Breast epithelium (tissue), 4 donors: ENCODE data around the gene HPS1. TPM values are rescaled to one million over a fixed set of nuclear protein-coding genes. Genes with fewer than 3 reads are reported as not detected.

ENCODE experiments used
- DNase-seq, 2 donors: peaks; one replicate each; pipeline ENCODE4 v3.0.0-alpha.2; 2019; ENCODE audit warnings: low spot score in 2 of 2
- H3K27ac ChIP-seq, 2 donors: fragments of 200-600 bp; sonication (generic) in 1 of 2; one replicate each; pipeline ENCODE4 v1.5.1; 2016 to 2019; ENCODE audit warnings: mild to moderate bottlenecking in 1 of 2
- H3K27me3 ChIP-seq, 2 donors: fragments of 200-600 bp; sonication (generic) in 1 of 2; one replicate each; pipeline versions ENCODE4 v1.5.1 to v1.6.0; 2017 to 2019; ENCODE audit warnings: control low read depth in 1 of 2, mild to moderate bottlenecking in 1 of 2
- H3K36me3 ChIP-seq: fragments of 200-600 bp; one replicate; pipeline ENCODE4 v1.5.1; 2019
- H3K4me1 ChIP-seq, 2 donors: fragments of 200-600 bp; sonication (generic); one replicate each; pipeline ENCODE4 v1.5.1; 2016 to 2019; ENCODE audit warnings: control low read depth in 1 of 2
- H3K4me3 ChIP-seq, 3 donors: fragments of 200-600 bp; sonication (generic); 1 replicate in 2 of 3; 2 replicates in 1 of 3; pipeline ENCODE4 v1.5.1; 2016 to 2019; ENCODE audit warnings: mild to moderate bottlenecking in 3 of 3, moderate library complexity in 2 of 3
- H3K9me3 ChIP-seq, 2 donors: fragments of 200-600 bp; sonication (generic) in 1 of 2; one replicate each; pipeline ENCODE4 v1.5.1; 2016 to 2019; ENCODE audit warnings: control low read depth in 1 of 2
- POLR2A ChIP-seq: fragments of 450-650 bp; IDR thresholded peaks from one replicate; pipeline ENCODE4 v1.6.1; 2016; ENCODE audit warnings: antibody characterized with exemption, mild to moderate bottlenecking, moderate library complexity
- POLR2AphosphoS5 ChIP-seq, 3 donors: sonication (generic); formaldehyde crosslinking; IDR thresholded peaks; one replicate each; pipeline ENCODE4 v1.6.1; 2017; ENCODE audit warnings: antibody characterized with exemption in 3 of 3
- intact Hi-C: fragments of 100-400 bp; cut with DNase I; formaldehyde crosslinking; loops from one replicate; pipeline ENCODE4 v1.15.1; 2023; ENCODE audit warnings: low total_unique reads
- total RNA-seq, 3 donors: library from RNA; depleted of rRNA; stranded (reverse); fragments of >200 nt; gene quantifications; one replicate each; pipeline ENCODE4 v1.1.0, GENCODE V29; 2016
- TF ChIP-seq, protein P1 (sequence below), 3 donors: fragments of 450-650 bp; IDR thresholded peaks; one replicate each; pipeline ENCODE4 v1.5.1; 2016 to 2017; ENCODE audit warnings: antibody characterized with exemption in 3 of 3, mild to moderate bottlenecking in 3 of 3, moderate library complexity in 3 of 3

Gene HPS1
- total RNA-seq = 10 to 100 TPM; 48.2 to 62.3 (median 61.8) TPM

DNA sequence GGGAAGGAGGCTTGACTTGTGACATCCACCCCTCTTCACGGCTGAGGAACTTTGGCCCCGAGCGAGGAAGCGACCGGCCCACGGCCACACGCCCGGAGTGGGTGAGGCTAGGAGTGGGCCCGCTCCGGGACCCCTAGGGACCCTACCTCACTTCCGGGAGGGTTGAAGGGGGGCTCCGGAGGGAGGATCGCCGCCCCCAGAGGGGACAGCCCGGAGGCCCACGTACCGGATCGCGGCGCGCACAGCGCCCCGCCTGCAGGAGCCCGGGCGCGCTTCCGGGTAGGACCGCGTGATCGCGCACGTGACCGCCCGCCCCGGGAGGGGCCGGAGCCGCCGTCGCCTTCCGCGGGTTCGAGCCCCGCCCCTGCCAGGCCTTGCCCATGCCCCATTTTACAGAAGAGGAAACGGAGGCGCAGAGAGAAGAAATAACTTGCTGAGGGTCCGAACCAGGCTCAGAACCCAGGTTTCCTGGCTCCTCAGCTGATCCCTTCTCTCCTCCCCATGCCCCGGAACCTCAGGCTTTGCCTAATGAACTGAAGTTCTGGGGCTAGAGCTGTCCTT is at the start of gene HPS1:
Gene HPS1, minus strand, starts transcription at position 275 of the 561 bp plus-strand sequence. CDS start 3,695 bp downstream, outside the sequence.
- Histone ChIP-seq H3K4me1 (no peaks in the 10 kb centered on the region), H3K27me3 (no peaks in the 10 kb centered on the region), H3K27ac (peak within 1 kb of the TSS; percentile 93 to 98), H3K9me3 (no peaks in the 10 kb centered on the region), H3K36me3 (peaks cover 4% of the 10 kb centered on the region), H3K4me3 (peak within 1 kb of the TSS; percentile 70 to 97 (median 75))
- intact Hi-C loops = no loop called here
- TF ChIP-seq, protein P1, sequence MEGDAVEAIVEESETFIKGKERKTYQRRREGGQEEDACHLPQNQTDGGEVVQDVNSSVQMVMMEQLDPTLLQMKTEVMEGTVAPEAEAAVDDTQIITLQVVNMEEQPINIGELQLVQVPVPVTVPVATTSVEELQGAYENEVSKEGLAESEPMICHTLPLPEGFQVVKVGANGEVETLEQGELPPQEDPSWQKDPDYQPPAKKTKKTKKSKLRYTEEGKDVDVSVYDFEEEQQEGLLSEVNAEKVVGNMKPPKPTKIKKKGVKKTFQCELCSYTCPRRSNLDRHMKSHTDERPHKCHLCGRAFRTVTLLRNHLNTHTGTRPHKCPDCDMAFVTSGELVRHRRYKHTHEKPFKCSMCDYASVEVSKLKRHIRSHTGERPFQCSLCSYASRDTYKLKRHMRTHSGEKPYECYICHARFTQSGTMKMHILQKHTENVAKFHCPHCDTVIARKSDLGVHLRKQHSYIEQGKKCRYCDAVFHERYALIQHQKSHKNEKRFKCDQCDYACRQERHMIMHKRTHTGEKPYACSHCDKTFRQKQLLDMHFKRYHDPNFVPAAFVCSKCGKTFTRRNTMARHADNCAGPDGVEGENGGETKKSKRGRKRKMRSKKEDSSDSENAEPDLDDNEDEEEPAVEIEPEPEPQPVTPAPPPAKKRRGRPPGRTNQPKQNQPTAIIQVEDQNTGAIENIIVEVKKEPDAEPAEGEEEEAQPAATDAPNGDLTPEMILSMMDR (IDR thresholded peaks at IDR 0.05) = peak in 1 of 3 donors; percentile 8
- TF ChIP-seq POLR2AphosphoS5 (IDR thresholded peaks at IDR 0.05) = peak; percentile 76 to 92 (median 88)
- TF ChIP-seq POLR2A = peak; percentile 80
- DNase-seq = peak; percentile 62 to 72

GRCh38 chr10:98492763-98493162 is 46.0 kb upstream of the HPS1 start:
- TF ChIP-seq, protein P1 (IDR thresholded peaks at IDR 0.05) = no peak
- TF ChIP-seq POLR2A (no peak), POLR2AphosphoS5 (IDR thresholded peaks at IDR 0.05) (no peak)

DNA sequence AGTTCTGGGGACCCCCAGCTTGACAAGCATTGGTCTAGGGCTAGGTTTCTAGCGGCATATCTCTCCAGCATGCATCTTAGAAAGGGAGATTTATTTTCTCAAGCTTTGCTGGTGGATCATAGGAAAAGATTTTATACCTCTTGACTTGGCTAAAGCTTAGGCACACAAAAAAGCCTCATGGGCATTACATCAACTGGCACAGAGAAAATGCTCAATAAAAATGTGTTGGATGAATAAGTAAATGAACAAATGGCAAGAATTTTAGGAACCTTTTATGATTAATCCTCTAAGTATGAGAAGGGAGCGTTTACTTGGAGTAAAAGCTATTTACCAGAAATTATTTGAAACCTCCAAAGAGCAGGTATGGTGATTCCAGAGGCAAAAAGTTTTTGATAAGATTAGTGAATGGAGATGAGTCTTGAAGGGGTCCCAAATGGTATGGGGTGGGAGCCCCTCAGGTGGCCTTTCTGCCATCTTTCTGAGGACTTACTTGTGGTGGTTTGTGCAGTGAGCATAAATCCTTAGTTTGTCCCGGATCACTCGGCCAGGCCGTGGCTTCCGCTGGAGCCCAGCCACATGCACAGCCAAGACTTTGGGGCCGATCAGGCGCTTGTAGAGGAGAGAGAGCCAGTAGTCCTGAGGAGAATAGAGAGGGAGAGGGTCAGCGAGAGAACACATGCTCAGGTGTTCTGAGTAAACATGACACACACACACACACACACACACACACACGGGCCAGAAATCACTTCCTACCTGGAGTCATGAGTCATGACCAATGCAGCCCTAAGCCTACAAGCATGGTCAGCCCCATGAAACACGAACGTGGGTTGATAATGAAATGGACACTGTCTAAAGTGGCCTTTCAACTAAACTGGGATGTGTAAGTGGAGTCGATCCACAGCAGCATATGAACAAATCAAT is 43.1 kb upstream of the HPS1 start:
- TF ChIP-seq, protein P1 (IDR thresholded peaks at IDR 0.05) = no peak
- TF ChIP-seq POLR2A (no peak), POLR2AphosphoS5 (IDR thresholded peaks at IDR 0.05) (no peak)
- no peak overlapping the region for H3K27ac ChIP-seq
- no peaks in the 10 kb centered on the region for H3K4me1 ChIP-seq
- intact Hi-C loops = no loop called here
- H3K27me3 ChIP-seq = no peaks in the 10 kb centered on the region
- peaks cover under 1 to 4% of the 10 kb centered on the region in 2 donors for H3K9me3 ChIP-seq
- no peak overlapping the region for H3K4me3 ChIP-seq
- H3K36me3 ChIP-seq = no peaks in the 10 kb centered on the region
- no peak for DNase-seq

More at GRCh38 chr10:98492763-98493162, 46.0 kb upstream of the HPS1 start:
- Histone ChIP-seq H3K27me3 (no peaks in the 10 kb centered on the region), H3K4me3 (no peak overlapping the region), H3K9me3 (peaks cover 13 to 21% of the 10 kb centered on the region in 2 donors), H3K36me3 (no peaks in the 10 kb centered on the region), H3K27ac (no peak overlapping the region), H3K4me1 (no peaks in the 10 kb centered on the region)
- no peak for DNase-seq
- intact Hi-C loops = no loop called here

DNA sequence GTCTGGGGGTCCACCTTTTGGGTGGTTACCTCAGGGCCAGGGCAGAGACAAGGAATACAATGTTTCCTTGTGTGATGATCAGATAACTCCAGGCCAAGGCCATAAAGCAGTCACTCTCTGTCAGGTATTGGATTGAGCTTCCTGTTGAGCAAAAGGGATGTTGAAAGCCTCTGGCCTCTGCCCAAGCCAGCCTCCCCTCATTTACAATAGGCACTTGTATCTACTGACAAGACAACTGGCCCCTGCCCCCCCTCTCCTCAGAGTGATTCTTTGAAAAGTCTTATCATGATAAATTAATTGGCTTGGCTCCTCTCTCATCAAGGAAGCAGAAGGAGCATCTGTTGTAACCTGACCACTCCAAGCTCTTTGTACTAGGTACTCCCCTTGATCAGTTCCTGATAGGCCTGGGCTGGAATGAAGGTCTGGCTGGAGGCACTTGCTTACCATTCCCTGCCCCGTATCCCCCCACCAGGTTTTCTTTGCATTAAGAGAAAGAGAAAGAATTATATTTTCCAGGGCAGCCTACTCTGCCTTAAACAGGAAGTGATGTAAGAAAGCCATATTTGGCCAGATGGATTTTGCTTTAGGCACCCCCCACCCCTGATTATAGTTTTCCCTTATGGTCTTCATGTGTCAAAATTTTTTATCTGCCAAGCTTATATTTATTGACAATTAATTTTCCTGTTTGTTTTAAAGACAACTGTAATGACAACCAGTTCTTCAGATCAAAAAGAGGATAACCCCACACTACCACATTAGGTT is 42.1 kb upstream of the HPS1 start:
- Histone ChIP-seq H3K4me3 (no peak overlapping the region), H3K36me3 (no peaks in the 10 kb centered on the region), H3K9me3 (no peaks in the 10 kb centered on the region), H3K4me1 (no peaks in the 10 kb centered on the region), H3K27me3 (no peaks in the 10 kb centered on the region), H3K27ac (peak overlapping the region; percentile 48 to 52)
- no peak for TF ChIP-seq POLR2AphosphoS5 (IDR thresholded peaks at IDR 0.05)
- no peak for TF ChIP-seq POLR2A
- TF ChIP-seq, protein P1 (IDR thresholded peaks at IDR 0.05) = no peak
- intact Hi-C loops = no loop called here
- DNase-seq = peak in 1 of 2 donors; percentile 50
